ENCODE data around the gene MACROD1. TPM values are rescaled to one million over a fixed set of nuclear protein-coding genes. Genes with fewer than 3 reads are reported as not detected.

MACROD1 gene
- total RNA-seq, 2 experiments from 2014 or later, result 14.4 to 14.6 TPM

DNA sequence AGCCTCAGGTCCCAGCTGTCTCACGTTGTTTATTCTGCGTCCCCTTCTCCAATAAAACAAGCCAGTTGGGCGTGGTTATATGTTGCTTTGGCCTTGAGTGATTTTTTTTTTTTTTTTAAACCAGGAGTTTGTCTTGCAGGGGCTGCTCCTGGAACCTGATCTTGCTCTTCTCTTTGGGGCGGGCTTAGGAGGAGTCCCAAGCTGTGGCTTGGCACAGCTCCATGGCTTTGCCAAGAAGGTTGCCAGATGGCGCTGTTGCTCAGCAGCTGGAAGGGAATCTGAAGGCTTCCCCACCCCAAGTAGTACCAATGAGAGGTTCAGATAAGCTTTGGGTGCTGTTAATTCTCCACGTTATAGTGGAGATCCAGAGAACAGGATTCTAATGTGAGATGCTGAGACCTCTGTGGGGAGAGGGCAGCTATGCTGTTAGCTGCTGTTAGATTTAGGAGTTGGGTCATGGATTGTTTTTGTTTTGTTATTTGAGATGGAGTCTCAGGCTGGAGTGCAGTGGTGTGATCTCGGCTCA is 38.6 kb upstream of the MACROD1 start:
- ATAC-seq, result peak; percentile 43
- Mint-ChIP-seq H3K4me1 (ENCODE audit: low read depth) (peaks cover 50% of the 10 kb centered on the region), H3K27me3 (ENCODE audit: low read depth) (no peaks in the 10 kb centered on the region), H3K27ac (peak overlapping the region; percentile 80), H3K36me3 (ENCODE audit: low read depth) (peaks cover 85% of the 10 kb centered on the region), H3K9me3 (ENCODE audit: insufficient read depth) (no peaks in the 10 kb centered on the region), H3K4me3 (peak overlapping the region; percentile 43)
- ChIA-PET POLR2A (interaction anchor here (0.6 to 9.2 kb wide), 7 partner anchors 14 to 100 kb away, joined by 3 to 162 read pairs (median 41); partner anchors contain the start of genes ESRRA, NUDT22, STIP1 and TRPT1), CTCF (interaction anchor here (0.7 to 6.9 kb wide), 24 partner anchors 9 to 156 kb away, joined by 3 to 165 read pairs (median 10); partner anchors contain the start of genes BAD, CATSPERZ, DNAJC4 and ESRRA)
- DNase-seq, result peak; percentile 82

DNA sequence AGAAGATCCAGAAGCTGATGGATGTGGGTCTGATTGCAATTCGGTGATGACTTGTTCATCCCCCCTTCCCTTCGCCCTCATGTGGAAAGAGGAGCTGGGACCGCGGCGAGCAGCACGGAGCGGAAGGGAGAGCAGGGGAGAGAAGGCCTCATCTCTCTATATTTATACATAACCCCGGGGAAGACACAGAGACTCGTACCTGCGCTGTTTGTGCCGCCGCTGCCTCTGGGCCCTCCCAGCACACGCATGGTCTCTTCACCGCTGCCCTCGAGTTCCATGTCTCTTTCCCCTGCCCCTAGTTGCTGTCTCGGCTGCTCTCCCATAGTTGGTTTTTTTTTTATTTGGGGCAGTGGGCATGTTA is 38.1 kb upstream of the MACROD1 start:
- ATAC-seq, result no peak
- no peak for DNase-seq
- Mint-ChIP-seq H3K4me3 (no peak overlapping the region), H3K9me3 (ENCODE audit: insufficient read depth) (no peaks in the 10 kb centered on the region), H3K27me3 (ENCODE audit: low read depth) (no peaks in the 10 kb centered on the region), H3K27ac (peak overlapping the region; percentile 80), H3K36me3 (ENCODE audit: low read depth) (peaks cover 86% of the 10 kb centered on the region), H3K4me1 (ENCODE audit: low read depth) (peaks cover 45% of the 10 kb centered on the region)
- POLR2A ChIA-PET, result interaction anchor here (0.6 to 9.2 kb wide), 6 partner anchors 15 to 100 kb away, joined by 3 to 162 read pairs (median 48); partner anchors contain the start of genes ESRRA, NUDT22, STIP1 and TRPT1
- CTCF ChIA-PET, result interaction anchor here (0.7 to 6.9 kb wide), 23 partner anchors 8 to 157 kb away, joined by 3 to 165 read pairs (median 10); partner anchors contain the start of genes BAD, CATSPERZ, DNAJC4 and ESRRA

DNA sequence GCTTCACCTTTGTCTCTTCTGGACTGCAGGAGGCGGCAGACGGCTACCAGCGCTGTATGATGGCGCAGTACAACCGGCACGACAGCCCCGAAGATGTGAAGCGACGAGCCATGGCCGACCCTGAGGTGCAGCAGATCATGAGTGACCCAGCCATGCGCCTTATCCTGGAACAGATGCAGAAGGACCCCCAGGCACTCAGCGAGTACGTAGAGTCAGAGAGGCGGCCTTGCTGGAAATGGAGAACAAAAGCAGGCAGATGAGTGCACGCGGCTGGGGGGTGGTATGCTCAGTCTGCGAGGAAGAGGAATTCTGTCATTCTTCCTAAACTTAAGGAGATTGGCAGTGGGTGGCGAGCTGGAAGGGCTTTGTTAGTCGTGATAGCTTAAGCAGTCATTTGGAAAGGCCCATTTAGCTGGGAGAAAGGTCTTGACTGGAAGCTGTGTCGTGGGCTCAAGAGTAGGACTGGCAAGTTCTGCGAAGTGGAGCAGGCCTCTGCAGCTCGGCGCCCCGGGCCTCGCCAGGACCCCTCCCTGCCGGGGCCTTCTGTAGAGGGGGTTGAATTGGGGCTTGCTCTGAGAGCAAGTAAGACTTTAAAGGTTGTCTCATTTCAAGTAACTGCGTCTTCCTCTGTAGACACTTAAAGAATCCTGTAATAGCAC is 37.6 kb upstream of the MACROD1 start:
- CTCF ChIA-PET, result interaction anchor here (1.1 to 6.9 kb wide), 13 partner anchors 8 to 139 kb away, joined by 4 to 165 read pairs (median 23); partner anchors contain the start of genes BAD, CATSPERZ, ESRRA and FKBP2

DNA sequence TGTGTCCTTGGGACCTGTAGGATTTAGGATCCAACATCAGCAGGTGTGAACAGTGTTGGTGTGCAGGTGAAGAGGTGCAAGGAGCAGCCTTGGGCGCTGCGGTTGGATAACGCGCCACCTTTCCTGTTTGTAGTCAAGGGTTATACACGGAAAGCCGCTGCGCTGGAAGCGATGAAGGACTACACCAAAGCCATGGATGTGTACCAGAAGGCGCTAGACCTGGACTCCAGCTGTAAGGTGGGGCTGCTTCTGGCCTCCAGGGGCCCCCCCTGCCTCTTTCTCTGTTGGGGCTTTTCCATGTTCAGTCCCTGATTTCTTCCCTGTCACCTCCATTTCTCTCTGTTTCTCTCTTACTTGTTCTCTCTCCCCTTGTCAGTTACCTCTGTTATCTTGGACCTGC is 37.1 kb upstream of the MACROD1 start:
- no peak for DNase-seq
- Mint-ChIP-seq H3K36me3 (ENCODE audit: low read depth) (peaks cover 86% of the 10 kb centered on the region), H3K27me3 (ENCODE audit: low read depth) (no peaks in the 10 kb centered on the region), H3K27ac (peak overlapping the region; percentile 66), H3K4me1 (ENCODE audit: low read depth) (peaks cover 42% of the 10 kb centered on the region), H3K4me3 (no peak overlapping the region), H3K9me3 (ENCODE audit: insufficient read depth) (no peaks in the 10 kb centered on the region)
- POLR2A ChIA-PET, result interaction anchor here (1.3 to 9.2 kb wide), 4 partner anchors 14 to 101 kb away, joined by 3 to 162 read pairs (median 48); partner anchors contain the start of genes ESRRA and STIP1
- ATAC-seq, result no peak
- CTCF ChIA-PET, result interaction anchor here (4.1 to 6.9 kb wide), 7 partner anchors 13 to 100 kb away, joined by 23 to 165 read pairs (median 57); partner anchors contain the start of genes BAD, CATSPERZ, ESRRA and FKBP2

More for the DNA sequence above, 37.6 kb upstream of the MACROD1 start:
- H3K27me3 Mint-ChIP-seq (ENCODE audit: low read depth), result no peaks in the 10 kb centered on the region
- H3K4me1 Mint-ChIP-seq (ENCODE audit: low read depth), result peaks cover 42% of the 10 kb centered on the region
- peak overlapping the region; percentile 72 for H3K27ac Mint-ChIP-seq
- H3K9me3 Mint-ChIP-seq (ENCODE audit: insufficient read depth), result no peaks in the 10 kb centered on the region
- POLR2A ChIA-PET, result interaction anchor here (1.3 to 9.2 kb wide), 5 partner anchors 15 to 101 kb away, joined by 3 to 162 read pairs (median 54); partner anchors contain the start of genes ESRRA, NUDT22, STIP1 and TRPT1
- H3K36me3 Mint-ChIP-seq (ENCODE audit: low read depth), result peaks cover 85% of the 10 kb centered on the region
- H3K4me3 Mint-ChIP-seq, result no peak overlapping the region
- DNase-seq (no peak), ATAC-seq (no peak)

DNA sequence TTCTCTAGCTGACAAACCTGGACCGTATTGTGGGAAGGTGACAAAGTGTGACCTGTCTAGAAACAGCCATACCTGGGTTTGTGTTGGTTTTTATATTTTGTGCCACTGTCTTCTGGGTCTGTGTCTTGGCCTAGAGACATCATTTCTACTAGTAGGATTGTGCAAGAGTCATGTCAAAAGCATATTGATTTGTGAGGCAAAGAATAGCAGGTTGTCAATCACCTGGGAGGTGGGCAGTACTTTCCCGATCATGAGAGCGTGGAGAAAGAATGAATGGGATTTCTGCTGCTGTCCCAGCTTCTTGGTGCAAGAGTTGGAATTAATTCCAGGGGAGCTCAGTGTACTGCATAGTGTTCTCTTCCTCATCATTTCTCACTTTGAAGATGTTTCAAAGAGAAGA is 35.6 kb upstream of the MACROD1 start:
- POLR2A ChIA-PET, result no interaction called here
- ATAC-seq, result no peak
- CTCF ChIA-PET, result interaction anchor here (0.9 kb wide), 1 partner anchor 25 kb away, joined by 4 read pairs; no protein-coding TSS in a partner anchor
- Mint-ChIP-seq H3K36me3 (ENCODE audit: low read depth) (peaks cover 85% of the 10 kb centered on the region), H3K27ac (no peak overlapping the region), H3K4me1 (ENCODE audit: low read depth) (peaks cover 53% of the 10 kb centered on the region), H3K9me3 (ENCODE audit: insufficient read depth) (no peaks in the 10 kb centered on the region), H3K27me3 (ENCODE audit: low read depth) (no peaks in the 10 kb centered on the region), H3K4me3 (no peak overlapping the region)
- DNase-seq, result no peak

DNA sequence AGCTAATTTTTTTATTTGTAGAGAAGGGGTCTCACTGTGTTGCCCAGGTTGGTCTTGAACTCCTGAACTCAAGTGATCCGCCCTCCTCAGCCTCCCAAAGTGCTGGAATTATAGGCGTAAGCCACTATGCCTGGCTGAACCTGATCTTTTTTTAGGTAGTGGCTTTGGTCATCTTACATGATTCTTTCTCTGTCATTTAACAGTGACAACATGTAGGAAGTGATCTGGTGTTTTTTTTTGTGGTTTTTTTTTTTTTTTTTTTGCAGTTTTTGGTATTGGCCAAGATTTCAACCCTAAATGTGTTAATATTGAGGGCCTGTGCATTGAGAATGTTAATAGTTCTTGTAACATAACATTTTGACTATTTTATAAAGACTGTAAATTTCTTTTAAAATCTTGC is 32.6 kb upstream of the MACROD1 start:
- Mint-ChIP-seq H3K27me3 (ENCODE audit: low read depth) (no peaks in the 10 kb centered on the region), H3K9me3 (ENCODE audit: insufficient read depth) (no peaks in the 10 kb centered on the region), H3K27ac (no peak overlapping the region), H3K36me3 (ENCODE audit: low read depth) (peaks cover 89% of the 10 kb centered on the region), H3K4me1 (ENCODE audit: low read depth) (peaks cover 29% of the 10 kb centered on the region), H3K4me3 (no peak overlapping the region)
- CTCF ChIA-PET, result no interaction called here
- ATAC-seq (no peak), DNase-seq (no peak)
- POLR2A ChIA-PET, result interaction anchor here (0.9 kb wide), 1 partner anchor 10 kb away, joined by 3 read pairs; no protein-coding TSS in a partner anchor

DNA sequence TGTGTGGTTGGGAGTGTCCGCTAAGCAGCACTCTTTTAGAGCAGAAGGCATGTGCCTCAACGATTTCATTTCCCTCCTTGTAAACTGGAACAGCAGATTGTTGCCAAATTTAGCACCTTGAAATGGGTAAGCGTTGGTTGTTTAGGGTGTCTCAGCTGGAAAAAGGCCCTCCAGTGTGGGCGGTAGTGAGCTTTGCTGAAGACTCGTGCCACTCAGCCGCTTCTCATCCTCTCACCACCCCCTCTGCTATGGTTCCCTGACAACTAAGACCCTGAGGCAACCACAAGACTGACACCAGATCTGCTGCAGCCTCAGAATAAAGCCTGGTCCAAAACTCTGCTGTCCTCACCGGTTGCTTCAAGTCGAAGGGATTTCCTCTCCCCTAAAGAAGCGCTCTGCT is 30.7 kb upstream of the MACROD1 start:
- H3K27ac Mint-ChIP-seq, result no peak overlapping the region

GRCh38 chr11:64192434-64192833 is 26.5 kb upstream of the MACROD1 start:
- Mint-ChIP-seq H3K36me3 (ENCODE audit: low read depth) (peaks cover 72% of the 10 kb centered on the region), H3K27me3 (ENCODE audit: low read depth) (no peaks in the 10 kb centered on the region), H3K4me3 (no peak overlapping the region), H3K9me3 (ENCODE audit: insufficient read depth) (no peaks in the 10 kb centered on the region), H3K27ac (no peak overlapping the region), H3K4me1 (ENCODE audit: low read depth) (peaks cover 32% of the 10 kb centered on the region)
- DNase-seq (no peak), ATAC-seq (no peak)
- POLR2A ChIA-PET, result interaction anchor here (9.3 kb wide), 1 partner anchor 14 kb away, joined by 162 read pairs; the partner anchor contains the start of gene FERMT3
- CTCF ChIA-PET, result interaction anchor here (1.2 to 9.2 kb wide), 2 partner anchors 13 to 51 kb away, joined by 3 to 87 read pairs; partner anchors contain the start of gene FERMT3

More for the DNA sequence above, 30.7 kb upstream of the MACROD1 start:
- H3K36me3 Mint-ChIP-seq (ENCODE audit: low read depth), result peaks cover 86% of the 10 kb centered on the region
- no peaks in the 10 kb centered on the region for H3K27me3 Mint-ChIP-seq (ENCODE audit: low read depth)
- no peak for ATAC-seq
- no peaks in the 10 kb centered on the region for H3K9me3 Mint-ChIP-seq (ENCODE audit: insufficient read depth)
- no peak for DNase-seq
- ChIA-PET CTCF (interaction anchor here (1.9 to 2.7 kb wide), 4 partner anchors 8 to 108 kb away, joined by 4 to 11 read pairs (median 8); partner anchors contain the start of gene FERMT3), POLR2A (interaction anchor here (3.6 kb wide), 1 partner anchor 10 kb away, joined by 21 read pairs; the partner anchor contains the start of gene STIP1)
- no peak overlapping the region for H3K4me3 Mint-ChIP-seq
- H3K4me1 Mint-ChIP-seq (ENCODE audit: low read depth), result peaks cover 29% of the 10 kb centered on the region

DNA sequence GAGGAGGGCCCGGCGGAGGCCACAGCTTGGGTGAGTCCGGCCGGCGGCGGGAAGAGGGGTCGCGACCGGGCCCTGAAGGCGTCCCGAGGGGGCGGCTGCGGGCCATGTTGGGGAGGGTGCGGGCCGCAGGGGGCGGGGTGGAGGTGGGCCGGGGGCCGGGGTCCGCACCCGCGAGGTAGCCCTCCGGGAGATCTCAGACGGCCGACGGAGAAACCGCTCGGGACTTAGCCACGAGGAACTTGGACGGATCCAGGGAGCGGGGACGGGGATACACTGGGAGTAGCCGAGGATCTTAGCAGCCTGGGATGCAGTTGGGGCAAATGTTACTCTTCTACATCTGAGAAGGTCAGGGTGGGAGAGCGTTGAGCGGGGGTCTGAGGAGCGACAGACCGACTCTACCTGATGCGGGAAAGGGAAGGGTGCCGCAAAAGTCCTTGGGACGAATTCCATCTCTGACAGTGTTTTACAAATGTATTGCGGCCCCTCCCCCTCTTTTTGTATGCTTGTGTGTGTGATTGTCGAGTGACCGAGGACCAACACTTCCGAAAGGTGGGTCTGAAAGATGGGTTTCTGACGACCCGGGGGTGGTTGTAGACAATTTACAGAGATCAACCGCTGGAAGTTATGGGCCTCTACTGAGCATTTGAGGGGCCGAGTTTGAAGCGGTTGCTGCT is 20.7 kb upstream of the MACROD1 start:
- no peak overlapping the region for H3K4me3 Mint-ChIP-seq

DNA sequence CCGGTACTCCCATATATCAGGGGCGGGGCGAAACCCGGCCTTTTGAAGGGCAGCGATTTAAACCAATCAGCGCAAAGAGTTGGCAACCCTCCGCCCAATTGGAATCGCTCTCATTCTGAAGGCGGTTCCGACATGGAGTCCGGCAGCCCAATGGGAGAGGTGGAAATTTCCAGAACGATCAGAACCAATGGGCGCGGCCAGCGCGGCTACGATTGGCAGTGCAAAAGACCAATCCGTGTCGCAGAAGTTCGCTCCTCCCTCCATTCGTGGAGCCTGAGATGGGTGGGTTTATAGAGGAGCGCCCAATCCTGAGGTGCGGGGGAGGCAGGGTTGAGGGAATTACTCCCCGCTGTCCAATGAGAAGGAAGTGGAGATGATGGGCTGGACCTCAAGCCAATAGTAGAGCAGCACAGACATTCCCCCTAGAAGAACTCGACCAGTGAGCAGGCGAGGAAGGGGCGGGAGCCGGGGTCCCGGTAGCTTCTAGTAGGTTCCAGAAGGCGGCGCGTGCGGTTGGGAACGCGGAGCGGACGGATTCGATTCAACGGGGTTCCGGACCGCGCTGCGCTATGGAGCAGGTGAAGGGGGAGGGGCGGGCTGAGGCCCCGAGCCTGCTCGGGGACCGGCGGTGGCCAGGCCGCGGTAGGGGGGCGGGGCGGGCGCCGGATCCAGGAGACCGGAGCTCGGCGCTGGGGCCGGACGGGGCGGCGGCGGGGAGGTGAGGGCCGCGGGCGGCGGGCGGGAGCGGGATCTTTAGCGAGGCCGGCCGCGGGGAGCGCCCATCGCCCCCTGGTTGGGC is 20.0 kb upstream of the MACROD1 start, which contains the start of gene STIP1:
STIP1 (plus strand) TSS at position 479 of the 799 bp plus-strand sequence; CDS start at position 570, 91 bp downstream.
- Mint-ChIP-seq H3K27me3 (ENCODE audit: low read depth) (no peaks in the 10 kb centered on the region), H3K4me1 (ENCODE audit: low read depth) (peaks cover 54% of the 10 kb centered on the region), H3K4me3 (peak within 1 kb of the TSS; percentile 93), H3K36me3 (ENCODE audit: low read depth) (peaks cover 28% of the 10 kb centered on the region), H3K27ac (peak within 1 kb of the TSS; percentile 98), H3K9me3 (ENCODE audit: insufficient read depth) (no peaks in the 10 kb centered on the region)
- peak; percentile 92 for ATAC-seq
- ChIA-PET CTCF (interaction anchor here (1.0 to 9.2 kb wide), 10 partner anchors 20 to 186 kb away, joined by 3 to 87 read pairs (median 4); partner anchors contain the start of genes CATSPERZ, ESRRA, FERMT3 and FKBP2), POLR2A (interaction anchor here (0.6 to 9.3 kb wide), 24 partner anchors 10 to 1344 kb away, joined by 3 to 162 read pairs (median 6); partner anchors contain the start of genes BAD, ESRRA, FERMT3 and MACROD1)
- peak; percentile 99 for DNase-seq

More for the DNA sequence above, 20.7 kb upstream of the MACROD1 start:
- POLR2A ChIA-PET, result interaction anchor here (0.6 to 9.3 kb wide), 22 partner anchors 9 to 1345 kb away, joined by 3 to 162 read pairs (median 4); partner anchors contain the start of genes CCDC88B, ESRRA, FERMT3 and MACROD1
- no peaks in the 10 kb centered on the region for H3K9me3 Mint-ChIP-seq (ENCODE audit: insufficient read depth)
- H3K27ac Mint-ChIP-seq, result peak overlapping the region; percentile 98
- peaks cover 47% of the 10 kb centered on the region for H3K4me1 Mint-ChIP-seq (ENCODE audit: low read depth)
- H3K36me3 Mint-ChIP-seq (ENCODE audit: low read depth), result peaks cover 28% of the 10 kb centered on the region
- peak; percentile 0 for ATAC-seq
- peak; percentile 76 for DNase-seq
- CTCF ChIA-PET, result interaction anchor here (0.7 to 9.2 kb wide), 9 partner anchors 10 to 187 kb away, joined by 3 to 87 read pairs (median 3); partner anchors contain the start of genes CATSPERZ, ESRRA, FERMT3 and FKBP2
- no peaks in the 10 kb centered on the region for H3K27me3 Mint-ChIP-seq (ENCODE audit: low read depth)
